ENCODE measurements around the gene RACGAP1.

GRCh38 chr12:49961111-49961922 lies 64.0 kb downstream of the RACGAP1 start, which contains the start of gene AQP5:
- TF ChIP-seq, protein P1, sequence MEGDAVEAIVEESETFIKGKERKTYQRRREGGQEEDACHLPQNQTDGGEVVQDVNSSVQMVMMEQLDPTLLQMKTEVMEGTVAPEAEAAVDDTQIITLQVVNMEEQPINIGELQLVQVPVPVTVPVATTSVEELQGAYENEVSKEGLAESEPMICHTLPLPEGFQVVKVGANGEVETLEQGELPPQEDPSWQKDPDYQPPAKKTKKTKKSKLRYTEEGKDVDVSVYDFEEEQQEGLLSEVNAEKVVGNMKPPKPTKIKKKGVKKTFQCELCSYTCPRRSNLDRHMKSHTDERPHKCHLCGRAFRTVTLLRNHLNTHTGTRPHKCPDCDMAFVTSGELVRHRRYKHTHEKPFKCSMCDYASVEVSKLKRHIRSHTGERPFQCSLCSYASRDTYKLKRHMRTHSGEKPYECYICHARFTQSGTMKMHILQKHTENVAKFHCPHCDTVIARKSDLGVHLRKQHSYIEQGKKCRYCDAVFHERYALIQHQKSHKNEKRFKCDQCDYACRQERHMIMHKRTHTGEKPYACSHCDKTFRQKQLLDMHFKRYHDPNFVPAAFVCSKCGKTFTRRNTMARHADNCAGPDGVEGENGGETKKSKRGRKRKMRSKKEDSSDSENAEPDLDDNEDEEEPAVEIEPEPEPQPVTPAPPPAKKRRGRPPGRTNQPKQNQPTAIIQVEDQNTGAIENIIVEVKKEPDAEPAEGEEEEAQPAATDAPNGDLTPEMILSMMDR (conservative IDR thresholded peaks at IDR 0.05; ENCODE audit: low read depth, low read length) = no peak
- TF ChIP-seq POLR2A (IDR thresholded peaks at IDR 0.05; ENCODE audit: low read depth, low read length) (no peak), RAD21 (IDR thresholded peaks at IDR 0.05; ENCODE audit: low read length) (no peak), USF2 (IDR thresholded peaks at IDR 0.05; ENCODE audit: low read depth, low read length) (peak; percentile 45), RFX5 (IDR thresholded peaks at IDR 0.05; ENCODE audit: low read depth, low read length) (no peak)

All from IMR-90 (cell line).